Measurements from ENCODE around the gene ZNF784.

Gene ZNF784

DNA sequence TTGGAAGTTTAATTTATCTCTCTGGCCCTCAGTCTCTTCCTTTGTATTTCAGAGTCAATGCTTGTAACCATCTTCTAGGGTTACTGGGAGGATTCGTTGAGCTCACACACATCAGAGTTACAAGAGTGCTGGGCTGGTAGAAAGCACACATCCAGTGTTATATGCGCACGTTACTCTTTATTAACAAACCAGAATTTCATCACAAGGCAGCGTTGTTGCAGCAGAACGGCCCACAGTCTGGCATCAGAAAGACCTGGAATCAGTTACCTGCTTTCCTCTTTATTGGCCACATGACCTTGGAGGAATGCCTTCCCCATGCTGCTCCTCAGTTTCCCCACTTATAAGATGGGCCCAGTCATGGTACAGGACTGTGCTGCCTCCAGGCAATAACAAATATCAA is 15.0 kb downstream of the ZNF784 start:
- no peak overlapping the region for H3K27ac ChIP-seq (ENCODE audit: poor library complexity, severe bottlenecking)
- H3K4me1 ChIP-seq (ENCODE audit: insufficient read depth, poor library complexity, severe bottlenecking): peaks cover 6% of the 10 kb centered on the region
- DNase-seq (ENCODE audit: low spot score) (no peak), ATAC-seq (ENCODE audit: low read depth) (no peak)
- no peaks in the 10 kb centered on the region for H3K9me3 ChIP-seq (ENCODE audit: severe bottlenecking)
- H3K4me3 ChIP-seq (ENCODE audit: severe bottlenecking): no peak overlapping the region
- no peaks in the 10 kb centered on the region for H3K27me3 ChIP-seq (ENCODE audit: insufficient read depth, poor library complexity, severe bottlenecking)
- TF ChIP-seq, protein P1, sequence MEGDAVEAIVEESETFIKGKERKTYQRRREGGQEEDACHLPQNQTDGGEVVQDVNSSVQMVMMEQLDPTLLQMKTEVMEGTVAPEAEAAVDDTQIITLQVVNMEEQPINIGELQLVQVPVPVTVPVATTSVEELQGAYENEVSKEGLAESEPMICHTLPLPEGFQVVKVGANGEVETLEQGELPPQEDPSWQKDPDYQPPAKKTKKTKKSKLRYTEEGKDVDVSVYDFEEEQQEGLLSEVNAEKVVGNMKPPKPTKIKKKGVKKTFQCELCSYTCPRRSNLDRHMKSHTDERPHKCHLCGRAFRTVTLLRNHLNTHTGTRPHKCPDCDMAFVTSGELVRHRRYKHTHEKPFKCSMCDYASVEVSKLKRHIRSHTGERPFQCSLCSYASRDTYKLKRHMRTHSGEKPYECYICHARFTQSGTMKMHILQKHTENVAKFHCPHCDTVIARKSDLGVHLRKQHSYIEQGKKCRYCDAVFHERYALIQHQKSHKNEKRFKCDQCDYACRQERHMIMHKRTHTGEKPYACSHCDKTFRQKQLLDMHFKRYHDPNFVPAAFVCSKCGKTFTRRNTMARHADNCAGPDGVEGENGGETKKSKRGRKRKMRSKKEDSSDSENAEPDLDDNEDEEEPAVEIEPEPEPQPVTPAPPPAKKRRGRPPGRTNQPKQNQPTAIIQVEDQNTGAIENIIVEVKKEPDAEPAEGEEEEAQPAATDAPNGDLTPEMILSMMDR (IDR thresholded peaks at IDR 0.05; ENCODE audit: poor library complexity, severe bottlenecking): no peak
- peaks cover 33% of the 10 kb centered on the region for H3K36me3 ChIP-seq (ENCODE audit: low read depth)

DNA sequence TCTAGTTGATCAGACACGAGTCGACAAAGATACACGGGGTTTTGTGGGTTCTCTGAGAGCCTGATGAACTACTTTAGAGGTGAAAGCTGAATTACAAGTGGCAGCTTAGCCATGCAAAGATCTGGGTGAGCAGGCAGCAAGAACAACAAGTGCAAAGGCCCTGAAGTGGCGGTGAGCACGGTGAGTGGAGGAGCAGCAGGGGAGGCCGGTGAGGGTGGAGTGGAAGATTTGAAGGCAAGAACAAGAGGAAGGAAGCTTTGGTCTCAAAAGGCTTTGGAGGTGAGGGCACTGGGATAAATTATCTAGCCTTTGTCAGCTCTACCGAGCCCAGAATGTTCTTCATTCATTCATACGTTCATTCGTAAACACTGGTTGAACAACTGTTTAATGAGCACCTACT is 17.5 kb downstream of the ZNF784 start:
- no peaks in the 10 kb centered on the region for H3K9me3 ChIP-seq (ENCODE audit: severe bottlenecking)
- peak overlapping the region; percentile 79 for H3K4me3 ChIP-seq (ENCODE audit: severe bottlenecking)
- no peak for DNase-seq (ENCODE audit: low spot score)
- no peak for ATAC-seq (ENCODE audit: low read depth)
- TF ChIP-seq, protein P1 (IDR thresholded peaks at IDR 0.05; ENCODE audit: poor library complexity, severe bottlenecking): no peak
- peaks cover 6% of the 10 kb centered on the region for H3K4me1 ChIP-seq (ENCODE audit: insufficient read depth, poor library complexity, severe bottlenecking)
- no peaks in the 10 kb centered on the region for H3K27me3 ChIP-seq (ENCODE audit: insufficient read depth, poor library complexity, severe bottlenecking)
- H3K36me3 ChIP-seq (ENCODE audit: low read depth): peaks cover 33% of the 10 kb centered on the region
- peak overlapping the region; percentile 93 for H3K27ac ChIP-seq (ENCODE audit: poor library complexity, severe bottlenecking)

DNA sequence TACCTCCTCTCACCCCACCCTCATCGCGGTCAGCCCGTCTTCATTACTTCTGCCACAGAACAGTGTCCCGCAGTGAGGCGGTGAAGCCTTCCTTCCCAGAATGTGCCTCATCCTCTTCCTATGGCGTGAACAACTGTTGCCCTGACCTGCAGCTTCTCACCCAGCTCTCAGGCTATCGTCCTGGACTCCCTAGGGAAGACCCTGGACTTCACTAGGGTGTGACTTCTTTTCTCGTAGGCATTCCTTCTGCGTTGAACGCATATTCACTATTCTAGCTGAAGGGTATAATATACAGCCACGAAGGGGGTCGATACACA is 17.9 kb downstream of the ZNF784 start:
- Histone ChIP-seq H3K27ac (ENCODE audit: poor library complexity, severe bottlenecking) (peak overlapping the region; percentile 93), H3K9me3 (ENCODE audit: severe bottlenecking) (no peaks in the 10 kb centered on the region), H3K4me1 (ENCODE audit: insufficient read depth, poor library complexity, severe bottlenecking) (peaks cover 7% of the 10 kb centered on the region), H3K27me3 (ENCODE audit: insufficient read depth, poor library complexity, severe bottlenecking) (no peaks in the 10 kb centered on the region), H3K4me3 (ENCODE audit: severe bottlenecking) (peak overlapping the region; percentile 79), H3K36me3 (ENCODE audit: low read depth) (peaks cover 33% of the 10 kb centered on the region)
- ATAC-seq (ENCODE audit: low read depth): no peak
- no peak for DNase-seq (ENCODE audit: low spot score)
- TF ChIP-seq, protein P1 (IDR thresholded peaks at IDR 0.05; ENCODE audit: poor library complexity, severe bottlenecking): peak; percentile 59

DNA sequence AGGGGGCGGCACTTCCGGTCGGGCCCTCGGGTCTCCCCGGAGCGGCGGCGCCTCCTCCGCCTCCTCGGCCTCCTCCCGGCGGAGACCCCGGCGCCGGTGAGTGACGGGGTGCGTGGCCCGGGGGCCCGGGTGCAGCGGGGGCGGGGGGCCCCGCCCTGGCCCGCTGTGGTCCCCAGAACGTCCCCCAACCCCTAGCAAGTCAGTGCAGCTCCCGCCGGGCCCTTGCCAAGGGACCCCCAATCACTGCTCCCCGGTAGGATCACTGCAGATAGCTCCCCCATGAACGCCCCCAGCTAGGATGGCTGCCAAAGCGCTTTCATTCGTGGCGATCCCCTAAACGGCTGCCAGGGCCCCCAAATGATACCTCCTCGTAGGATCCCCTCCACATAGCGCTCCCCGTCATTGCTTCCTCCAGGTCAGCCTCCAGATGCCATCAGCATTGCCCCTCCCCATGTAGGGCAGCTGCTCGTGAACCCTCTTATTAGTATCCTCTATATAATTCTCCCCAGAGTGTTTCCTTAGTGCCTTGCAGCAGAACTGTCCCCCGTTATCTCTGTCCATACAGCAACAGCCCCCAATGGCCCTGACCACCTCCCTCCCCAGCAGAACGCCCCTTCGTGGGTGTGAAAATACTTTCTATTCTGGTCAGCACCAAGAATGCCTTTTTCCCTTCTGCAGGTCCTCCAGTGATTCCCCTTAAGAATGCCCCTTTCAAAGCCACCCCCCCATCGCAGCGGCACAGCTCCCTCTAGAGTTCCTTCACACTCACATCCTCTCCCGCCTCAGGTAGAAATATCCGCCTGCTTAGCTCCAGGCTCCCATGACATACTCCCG is 18.5 kb downstream of the ZNF784 start, which contains the start of gene ZNF865:
Gene ZNF865 (plus strand): TSS at position 11 of the 834 bp plus-strand sequence. CDS start 7,972 bp downstream, outside the sequence.
- H3K4me1 ChIP-seq (ENCODE audit: insufficient read depth, poor library complexity, severe bottlenecking): peaks cover 13% of the 10 kb centered on the region
- peaks cover 33% of the 10 kb centered on the region for H3K36me3 ChIP-seq (ENCODE audit: low read depth)
- ATAC-seq (ENCODE audit: low read depth) (peak; percentile 55), DNase-seq (ENCODE audit: low spot score) (no peak)
- TF ChIP-seq, protein P1 (IDR thresholded peaks at IDR 0.05; ENCODE audit: poor library complexity, severe bottlenecking): peak; percentile 89
- no peaks in the 10 kb centered on the region for H3K27me3 ChIP-seq (ENCODE audit: insufficient read depth, poor library complexity, severe bottlenecking)
- peak within 1 kb of the TSS; percentile 93 for H3K27ac ChIP-seq (ENCODE audit: poor library complexity, severe bottlenecking)
- peak within 1 kb of the TSS; percentile 79 for H3K4me3 ChIP-seq (ENCODE audit: severe bottlenecking)
- no peaks in the 10 kb centered on the region for H3K9me3 ChIP-seq (ENCODE audit: severe bottlenecking)

DNA sequence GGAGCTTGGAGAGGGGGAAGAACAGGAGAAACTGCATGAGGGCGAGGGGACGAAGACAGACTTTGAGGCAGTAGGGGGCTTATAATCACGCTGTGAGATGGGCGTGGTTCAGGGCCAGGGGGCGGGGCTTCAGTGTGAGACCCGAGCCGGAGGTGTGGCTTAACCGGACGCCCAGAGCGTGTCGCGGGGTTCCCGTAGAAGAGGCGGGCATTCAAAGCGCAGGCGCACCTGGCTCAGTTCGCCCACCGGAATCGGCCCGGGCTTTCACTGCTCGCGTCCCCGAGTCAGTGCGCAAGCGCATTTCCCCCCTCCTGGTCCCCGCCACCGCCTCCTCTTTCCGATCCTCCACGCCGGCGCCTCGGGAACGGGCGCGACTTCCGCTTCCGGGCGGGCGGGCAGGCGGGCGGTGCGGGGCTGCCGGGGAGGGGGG is 19.1 kb downstream of the ZNF784 start:
- TF ChIP-seq, protein P1 (IDR thresholded peaks at IDR 0.05; ENCODE audit: poor library complexity, severe bottlenecking): no peak
- Histone ChIP-seq H3K9me3 (ENCODE audit: severe bottlenecking) (no peaks in the 10 kb centered on the region), H3K4me1 (ENCODE audit: insufficient read depth, poor library complexity, severe bottlenecking) (peaks cover 15% of the 10 kb centered on the region), H3K36me3 (ENCODE audit: low read depth) (peaks cover 30% of the 10 kb centered on the region), H3K4me3 (ENCODE audit: severe bottlenecking) (peak overlapping the region; percentile 79), H3K27me3 (ENCODE audit: insufficient read depth, poor library complexity, severe bottlenecking) (no peaks in the 10 kb centered on the region), H3K27ac (ENCODE audit: poor library complexity, severe bottlenecking) (peak overlapping the region; percentile 93)
- DNase-seq (ENCODE audit: low spot score) (peak; percentile 99), ATAC-seq (ENCODE audit: low read depth) (peak; percentile 76)

Measured in RWPE2 (cell line).